GM12878 (cell line): ENCODE results near the gene ROPN1B. TPM values are rescaled to one million over a fixed set of nuclear protein-coding genes. Genes with fewer than 3 reads are reported as not detected.
A peak's percentile ranks its signal among the peaks of the same experiment; 100 is the strongest.
"Not testable (repeated sequence)": the region's sequence is repeated elsewhere in the genome, so short reads cannot be mapped to it uniquely, and the experiment has no call there.

ENCODE experiments used
- ATAC-seq: fragments of 200-7000 bp; cut with Tn5 transposase; 3 replicates; pipeline ENCODE4 v1.9.1; 2020; ENCODE audit warnings: mild to moderate bottlenecking, moderate library complexity
- BruUV-seq: library from RNA; stranded (reverse); fragments of 400-500 nt; replicated peaks from 2 replicates; lab custom pipeline; 2021; lab: Mats Ljungman, UMichigan
- CTCF ChIA-PET: fragments of 300-600 bp; sonication (Branson Sonifier 250); formaldehyde crosslinking; extraction: SDS; loops from one replicate; lab custom pipeline; 2021; ENCODE audit warnings: inconsistent platforms; lab: Yijun Ruan, JAX
- POLR2A ChIA-PET: fragments of 350-600 bp; formaldehyde crosslinking; extraction: SDS; loops from one replicate; lab custom pipeline; 2021; ENCODE audit warnings: inconsistent platforms; lab: Charles Lee
- RAD21 ChIA-PET: fragments of 300-600 bp; sonication (Branson Sonifier 250); formaldehyde crosslinking; loops from one replicate; lab custom pipeline; 2023; ENCODE audit warnings: antibody characterized with exemption; ENCODE audit not compliant: unreplicated experiment; lab: Charles Lee
- SMC1A ChIA-PET: fragments of 300-600 bp; sonication (Branson Sonifier 250); formaldehyde crosslinking; loops from one replicate; lab custom pipeline; 2023; ENCODE audit not compliant: unreplicated experiment, uncharacterized antibody; lab: Charles Lee
- DNase-seq: peaks from one replicate; pipeline ENCODE4 v3.0.0-alpha.2; 2011; ENCODE audit warnings: low read depth, low spot score
- FAIRE-seq: peaks from 3 replicates; lab custom pipeline; 2011; peaks lifted over from hg19 to GRCh38; lab: Jason Lieb, UNC
- H2AFZ ChIP-seq: 2 replicates; pipeline ENCODE4 v1.6.0; 2011; ENCODE audit warnings: low read depth, low read length, control low read depth; ENCODE audit not compliant: control insufficient read depth
- H3K27ac ChIP-seq: 2 replicates; pipeline ENCODE4 v1.5.1; 2011; ENCODE audit warnings: control low read depth; ENCODE audit not compliant: control insufficient read depth, insufficient read depth
- H3K27me3 ChIP-seq, 2 experiments: replicated peaks in 1 of 2; 2 replicates each; pipeline versions ENCODE4 v1.6.0 to v1.6.1; 2011; ENCODE audit warnings: low read length in 1 of 2; ENCODE audit not compliant: control insufficient read depth in 2 of 2, insufficient read depth in 2 of 2
- H3K36me3 ChIP-seq, 2 experiments: 2 replicates each; pipeline ENCODE4 v1.5.1; 2011; ENCODE audit warnings: low read length in 1 of 2; ENCODE audit not compliant: control insufficient read depth in 2 of 2, insufficient read depth in 2 of 2
- H3K4me1 ChIP-seq: 2 replicates; pipeline ENCODE4 v1.6.1; 2011; ENCODE audit warnings: mild to moderate bottlenecking, low read length, moderate library complexity, mixed read lengths; ENCODE audit not compliant: control insufficient read depth, insufficient read depth
- H3K4me2 ChIP-seq: 2 replicates; pipeline ENCODE4 v1.6.0; 2011; ENCODE audit warnings: control low read depth; ENCODE audit not compliant: control insufficient read depth, insufficient read depth
- H3K4me3 ChIP-seq: fragments of 200-600 bp; sonication (generic); 2 replicates; pipeline ENCODE4 v1.5.1; 2016
- H3K79me2 ChIP-seq: 2 replicates; pipeline ENCODE4 v1.6.0; 2011; ENCODE audit warnings: low read length; ENCODE audit not compliant: control insufficient read depth, insufficient read depth
- H3K9ac ChIP-seq: 2 replicates; pipeline ENCODE4 v1.8.0; 2011; ENCODE audit warnings: low read length, control low read depth, mixed read lengths; ENCODE audit not compliant: control insufficient read depth, insufficient read depth
- H3K9me3 ChIP-seq: replicated peaks from 3 replicates; pipeline ENCODE4 v1.5.1; 2011; ENCODE audit warnings: mild to moderate bottlenecking, low read length; ENCODE audit not compliant: control insufficient read depth, insufficient read depth
- H4K20me1 ChIP-seq: 2 replicates; pipeline ENCODE4 v1.6.0; 2011; ENCODE audit not compliant: control insufficient read depth, insufficient read depth
- BHLHE40 ChIP-seq, 2 experiments: fragments of 450-650 bp in 1 of 2; IDR thresholded peaks; 2 replicates each; pipeline ENCODE4 v1.6.1; 2011 to 2017; ENCODE audit warnings: low read depth in 2 of 2, borderline replicate concordance in 1 of 2, improper control_type of control experiment in 1 of 2, low read length in 1 of 2, mild to moderate bottlenecking in 1 of 2
- RAD51 ChIP-seq: fragments of 450-650 bp; IDR thresholded peaks from 2 replicates; pipeline ENCODE4 v1.6.1; 2016; ENCODE audit warnings: moderate library complexity, mild to moderate bottlenecking, inconsistent platforms
- WGBS: methylation state at CpG from one replicate; pipeline ENCODE4 v1.1.6; 2016; ENCODE audit warnings: low lambda C conversion rate; ENCODE audit not compliant: insufficient replicate concordance, insufficient coverage; ENCODE audit errors: missing lambda C conversion rate; 5-methylcytosine and 5-hydroxymethylcytosine counted together
- in situ Hi-C: fragments of 300-500 bp; cut with MboI; formaldehyde crosslinking; loops from 9 replicates; pipeline ENCODE4 v1.14.3; 2018; ENCODE audit warnings: mixed read lengths
- intact Hi-C: fragments of 100-400 bp; cut with micrococcal nuclease; formaldehyde crosslinking; loops from one replicate; pipeline ENCODE4 v1.14.2; 2022; ENCODE audit not compliant: unreplicated experiment
- polyA plus RNA-seq, 11 experiments: library from polyadenylated mRNA; depleted of rRNA in 4 of 11; unstranded in 6 of 11; stranded (reverse) in 5 of 11; fragments of >200 nt; fragmentation: Nextera tagmentation in 4 of 11; fragmentation: Illumina TruSeq in 1 of 11; extraction: Ambion mirVana in 4 of 11; extraction: Trizol in 1 of 11; gene quantifications; 1 replicate in 1 of 11; 2 replicates in 10 of 11; pipeline versions ENCODE4 v1.2.1 to v1.2.3, GENCODE V29; 2011 to 2016; ENCODE audit warnings: inconsistent platforms in 2 of 11, missing spikeins in 2 of 11, low read depth in 1 of 11
- total RNA-seq, 4 experiments: library from RNA; depleted of rRNA in 3 of 4; stranded (reverse); fragments of >200 nt in 3 of 4; fragmentation: Illumina TruSeq in 1 of 4; extraction: Trizol in 1 of 4; gene quantifications; 2 replicates each; pipeline versions ENCODE4 v1.2.1 to v1.2.3, GENCODE V29; 2013 to 2021
- TF ChIP-seq, protein P1 (sequence below): fragments of 450-650 bp; IDR thresholded peaks from 2 replicates; pipeline ENCODE4 v1.6.1; 2016; ENCODE audit warnings: mild to moderate bottlenecking

ROPN1B gene
- total and polyA plus RNA-seq, 10 of the 15 experiments (the other 5 are each of a cell fraction or from before 2014, with no cell fraction given) = not detected

GRCh38 chr3:125947806-125948205 is 21.2 kb upstream of the ROPN1B start:
- H3K27me3 ChIP-seq, BruUV-seq, H3K27ac ChIP-seq, H3K9ac ChIP-seq, CTCF ChIA-PET, FAIRE-seq, H3K36me3 ChIP-seq, POLR2A ChIA-PET, SMC1A ChIA-PET, H3K4me2 ChIP-seq, H4K20me1 ChIP-seq, H3K79me2 ChIP-seq, H3K9me3 ChIP-seq, H3K4me1 ChIP-seq, H2AFZ ChIP-seq, DNase-seq, RAD21 ChIA-PET, in situ Hi-C loops, ATAC-seq, intact Hi-C loops, H3K4me3 ChIP-seq: not testable (repeated sequence)
- 70% methylated on average over 2 of the region's 2 CpGs for WGBS

DNA sequence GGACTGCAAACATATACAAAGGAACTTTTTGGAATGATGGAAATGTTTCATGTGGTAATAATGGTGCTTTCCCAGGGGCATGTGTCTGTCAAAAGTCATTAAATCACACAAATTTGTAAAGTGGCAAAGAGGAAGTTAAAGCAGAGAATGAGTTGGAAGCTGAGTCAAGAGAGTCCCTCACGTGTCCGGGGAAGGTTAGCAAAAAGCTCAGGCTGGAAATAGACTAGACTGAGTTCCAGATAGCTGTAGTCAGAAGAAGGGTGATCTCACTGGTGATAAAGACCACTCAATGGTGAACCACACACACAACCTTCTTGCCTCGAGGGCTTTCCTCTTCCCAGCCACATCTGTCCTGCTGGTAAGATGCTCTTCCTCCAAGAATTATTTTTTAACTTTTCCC is 20.1 kb upstream of the ROPN1B start:
- WGBS = 0% methylated on average over 3 of the region's 3 CpGs
- POLR2A ChIA-PET, H3K4me2 ChIP-seq, H3K27me3 ChIP-seq, intact Hi-C loops, in situ Hi-C loops, H3K4me1 ChIP-seq, RAD21 ChIA-PET, DNase-seq, H3K9me3 ChIP-seq, FAIRE-seq, H3K4me3 ChIP-seq, H3K79me2 ChIP-seq, BruUV-seq, H3K36me3 ChIP-seq, H3K27ac ChIP-seq, H4K20me1 ChIP-seq, H3K9ac ChIP-seq, H2AFZ ChIP-seq, CTCF ChIA-PET: not testable (repeated sequence)
- TF ChIP-seq RAD51 = peak; percentile 31; the same call in 1 of the 2 replicates
- TF ChIP-seq BHLHE40 (IDR thresholded peaks at IDR 0.05; ENCODE audit: borderline replicate concordance in 1 of 2, low read depth in 2 of 2, low read length in 1 of 2) = peak in 1 of 2 experiments; percentile 68; a peak in 2 of 4 replicates
- TF ChIP-seq, protein P1, sequence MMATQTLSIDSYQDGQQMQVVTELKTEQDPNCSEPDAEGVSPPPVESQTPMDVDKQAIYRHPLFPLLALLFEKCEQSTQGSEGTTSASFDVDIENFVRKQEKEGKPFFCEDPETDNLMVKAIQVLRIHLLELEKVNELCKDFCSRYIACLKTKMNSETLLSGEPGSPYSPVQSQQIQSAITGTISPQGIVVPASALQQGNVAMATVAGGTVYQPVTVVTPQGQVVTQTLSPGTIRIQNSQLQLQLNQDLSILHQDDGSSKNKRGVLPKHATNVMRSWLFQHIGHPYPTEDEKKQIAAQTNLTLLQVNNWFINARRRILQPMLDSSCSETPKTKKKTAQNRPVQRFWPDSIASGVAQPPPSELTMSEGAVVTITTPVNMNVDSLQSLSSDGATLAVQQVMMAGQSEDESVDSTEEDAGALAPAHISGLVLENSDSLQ = peak; percentile 62; the same call in 1 of the 2 replicates
- SMC1A ChIA-PET = interaction anchor here (0.5 kb wide), 1 partner anchor 1531 kb away, joined by 3 read pairs; no protein-coding TSS in a partner anchor
- peak; percentile 58 for ATAC-seq

DNA sequence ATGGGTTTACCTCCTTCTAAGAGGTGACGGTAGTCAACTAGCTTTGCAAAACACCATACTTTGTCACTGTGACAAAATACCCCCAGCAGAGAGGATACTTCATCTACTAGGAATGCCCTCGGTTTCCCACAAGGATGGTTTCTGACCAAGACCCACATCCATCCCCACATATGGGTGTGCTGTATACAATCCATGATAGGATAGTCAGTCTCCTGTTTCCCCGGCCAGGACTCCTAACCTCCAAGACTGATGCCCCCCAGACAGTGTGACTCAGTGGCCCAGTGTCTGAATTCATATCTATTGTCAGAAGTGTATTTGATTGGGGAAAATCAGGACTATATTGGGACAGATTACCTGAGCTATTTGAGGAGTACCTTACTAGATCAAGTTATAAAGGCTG is 17.8 kb upstream of the ROPN1B start:
- ATAC-seq, H3K4me1 ChIP-seq: not testable (repeated sequence)

More for the DNA sequence above, 17.8 kb upstream of the ROPN1B start:
- H3K9me3 ChIP-seq, H2AFZ ChIP-seq, H3K9ac ChIP-seq, FAIRE-seq, RAD21 ChIA-PET, H3K4me3 ChIP-seq, H4K20me1 ChIP-seq, BruUV-seq, H3K36me3 ChIP-seq, CTCF ChIA-PET, DNase-seq, SMC1A ChIA-PET, H3K4me2 ChIP-seq, POLR2A ChIA-PET, H3K27me3 ChIP-seq, H3K27ac ChIP-seq, in situ Hi-C loops, intact Hi-C loops, H3K79me2 ChIP-seq: not testable (repeated sequence)
- WGBS = 37% methylated on average over 3 of the region's 3 CpGs
